Measurements from ENCODE around the gene S100A5.
"Not testable (repeated sequence)": the region's sequence is repeated elsewhere in the genome, so short reads cannot be mapped to it uniquely, and the experiment has no call there.

DNA sequence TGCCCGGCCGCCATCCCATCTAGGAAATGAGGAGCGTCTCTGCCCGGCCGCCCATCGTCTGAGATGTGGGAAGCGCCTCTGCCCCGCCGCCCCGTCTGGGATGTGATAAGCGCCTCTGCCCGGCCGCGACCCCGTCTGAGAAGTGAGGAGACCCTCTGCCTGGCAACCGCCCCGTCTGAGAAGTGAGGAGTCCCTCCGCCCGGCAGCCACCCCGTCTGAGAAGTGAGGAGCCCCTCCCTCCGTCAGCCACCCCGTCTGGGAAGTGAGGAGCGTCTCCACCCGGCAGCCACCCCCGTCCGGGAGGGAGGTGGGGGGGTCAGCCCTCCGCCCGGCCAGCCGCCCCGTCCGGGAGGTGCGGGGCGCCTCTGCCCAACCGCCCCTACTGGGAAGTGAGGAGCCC lies 42.1 kb upstream of the S100A5 start:
- TF ChIP-seq, protein P1, sequence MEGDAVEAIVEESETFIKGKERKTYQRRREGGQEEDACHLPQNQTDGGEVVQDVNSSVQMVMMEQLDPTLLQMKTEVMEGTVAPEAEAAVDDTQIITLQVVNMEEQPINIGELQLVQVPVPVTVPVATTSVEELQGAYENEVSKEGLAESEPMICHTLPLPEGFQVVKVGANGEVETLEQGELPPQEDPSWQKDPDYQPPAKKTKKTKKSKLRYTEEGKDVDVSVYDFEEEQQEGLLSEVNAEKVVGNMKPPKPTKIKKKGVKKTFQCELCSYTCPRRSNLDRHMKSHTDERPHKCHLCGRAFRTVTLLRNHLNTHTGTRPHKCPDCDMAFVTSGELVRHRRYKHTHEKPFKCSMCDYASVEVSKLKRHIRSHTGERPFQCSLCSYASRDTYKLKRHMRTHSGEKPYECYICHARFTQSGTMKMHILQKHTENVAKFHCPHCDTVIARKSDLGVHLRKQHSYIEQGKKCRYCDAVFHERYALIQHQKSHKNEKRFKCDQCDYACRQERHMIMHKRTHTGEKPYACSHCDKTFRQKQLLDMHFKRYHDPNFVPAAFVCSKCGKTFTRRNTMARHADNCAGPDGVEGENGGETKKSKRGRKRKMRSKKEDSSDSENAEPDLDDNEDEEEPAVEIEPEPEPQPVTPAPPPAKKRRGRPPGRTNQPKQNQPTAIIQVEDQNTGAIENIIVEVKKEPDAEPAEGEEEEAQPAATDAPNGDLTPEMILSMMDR (IDR thresholded peaks at IDR 0.05) = not testable (repeated sequence)
- not testable (repeated sequence) for TF ChIP-seq RAD21 (conservative IDR thresholded peaks at IDR 0.05 in 1 of 2, IDR thresholded peaks at IDR 0.05 in 1 of 2); MAFK (IDR thresholded peaks at IDR 0.05; ENCODE audit: partially characterized antibody); MYC (IDR thresholded peaks at IDR 0.05; ENCODE audit: borderline replicate concordance, low read length); GATA3 (IDR thresholded peaks at IDR 0.05; ENCODE audit: borderline replicate concordance); POLR2A (IDR thresholded peaks at IDR 0.05; ENCODE audit: low read length); CHD4 (IDR thresholded peaks at IDR 0.05; ENCODE audit: borderline replicate concordance); JUNB (IDR thresholded peaks at IDR 0.05); CBX2 (IDR thresholded peaks at IDR 0.05; ENCODE audit: borderline replicate concordance, low read depth); RCOR1 (IDR thresholded peaks at IDR 0.05; ENCODE audit: low read depth, low read length)
- TF ChIP-seq, protein P2, sequence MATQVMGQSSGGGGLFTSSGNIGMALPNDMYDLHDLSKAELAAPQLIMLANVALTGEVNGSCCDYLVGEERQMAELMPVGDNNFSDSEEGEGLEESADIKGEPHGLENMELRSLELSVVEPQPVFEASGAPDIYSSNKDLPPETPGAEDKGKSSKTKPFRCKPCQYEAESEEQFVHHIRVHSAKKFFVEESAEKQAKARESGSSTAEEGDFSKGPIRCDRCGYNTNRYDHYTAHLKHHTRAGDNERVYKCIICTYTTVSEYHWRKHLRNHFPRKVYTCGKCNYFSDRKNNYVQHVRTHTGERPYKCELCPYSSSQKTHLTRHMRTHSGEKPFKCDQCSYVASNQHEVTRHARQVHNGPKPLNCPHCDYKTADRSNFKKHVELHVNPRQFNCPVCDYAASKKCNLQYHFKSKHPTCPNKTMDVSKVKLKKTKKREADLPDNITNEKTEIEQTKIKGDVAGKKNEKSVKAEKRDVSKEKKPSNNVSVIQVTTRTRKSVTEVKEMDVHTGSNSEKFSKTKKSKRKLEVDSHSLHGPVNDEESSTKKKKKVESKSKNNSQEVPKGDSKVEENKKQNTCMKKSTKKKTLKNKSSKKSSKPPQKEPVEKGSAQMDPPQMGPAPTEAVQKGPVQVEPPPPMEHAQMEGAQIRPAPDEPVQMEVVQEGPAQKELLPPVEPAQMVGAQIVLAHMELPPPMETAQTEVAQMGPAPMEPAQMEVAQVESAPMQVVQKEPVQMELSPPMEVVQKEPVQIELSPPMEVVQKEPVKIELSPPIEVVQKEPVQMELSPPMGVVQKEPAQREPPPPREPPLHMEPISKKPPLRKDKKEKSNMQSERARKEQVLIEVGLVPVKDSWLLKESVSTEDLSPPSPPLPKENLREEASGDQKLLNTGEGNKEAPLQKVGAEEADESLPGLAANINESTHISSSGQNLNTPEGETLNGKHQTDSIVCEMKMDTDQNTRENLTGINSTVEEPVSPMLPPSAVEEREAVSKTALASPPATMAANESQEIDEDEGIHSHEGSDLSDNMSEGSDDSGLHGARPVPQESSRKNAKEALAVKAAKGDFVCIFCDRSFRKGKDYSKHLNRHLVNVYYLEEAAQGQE (IDR thresholded peaks at IDR 0.05) = not testable (repeated sequence)
